HEK293 (cell line): ENCODE data around the gene ARHGEF12.

Experiments
- CTCF ChIA-PET: fragments of 350-600 bp; formaldehyde crosslinking; extraction: SDS; loops from one replicate; lab custom pipeline; 2021; ENCODE audit warnings: antibody characterized with exemption; lab: Yijun Ruan, JAX
- POLR2A ChIA-PET: fragments of 300-600 bp; formaldehyde crosslinking; extraction: SDS; loops from one replicate; lab custom pipeline; 2020; ENCODE audit warnings: antibody characterized with exemption, inconsistent platforms; lab: Yijun Ruan, JAX
- H3K27ac ChIP-seq: fragments of 200-500 bp; sonication (Bioruptor generic); 2 replicates; pipeline ENCODE4 v1.5.1; 2014; ENCODE audit warnings: low read depth, low read length, control low read depth, inconsistent platforms; ENCODE audit errors: extremely low read depth
- H3K36me3 ChIP-seq, 2 experiments: fragments of 200-500 bp in 1 of 2; sonication (Bioruptor generic) in 1 of 2; 1 replicate in 1 of 2; 2 replicates in 1 of 2; pipeline ENCODE4 v1.5.1; 2014 to 2017; ENCODE audit warnings: inconsistent platforms in 2 of 2, low read length in 2 of 2; ENCODE audit not compliant: control insufficient read depth in 2 of 2, insufficient read depth in 1 of 2
- H3K4me1 ChIP-seq: fragments of 200-500 bp; sonication (Bioruptor generic); 2 replicates; pipeline ENCODE4 v1.5.1; 2014; ENCODE audit warnings: mild to moderate bottlenecking, low read length, inconsistent platforms; ENCODE audit not compliant: control insufficient read depth, insufficient read depth
- H3K4me3 ChIP-seq: 2 replicates; pipeline ENCODE4 v1.5.1; 2011; ENCODE audit warnings: low read depth, mild to moderate bottlenecking, control low read depth, low read length, moderate library complexity
- H3K9me3 ChIP-seq: fragments of 200-500 bp; sonication (Bioruptor generic); 2 replicates; pipeline ENCODE4 v1.5.1; 2014; ENCODE audit warnings: low read depth, low read length, inconsistent platforms; ENCODE audit not compliant: control insufficient read depth, insufficient read depth
- EGR2 ChIP-seq: fragments of 450-650 bp; formaldehyde crosslinking; IDR thresholded peaks from 2 replicates; pipeline ENCODE4 v1.5.1; 2016; ENCODE audit warnings: low read depth, missing biosample characterization, missing genetic modification characterization
- FEZF1 ChIP-seq: fragments of 450-650 bp; formaldehyde crosslinking; IDR thresholded peaks from 2 replicates; pipeline ENCODE4 v1.5.1; 2016; ENCODE audit warnings: missing biosample characterization, missing genetic modification characterization
- GLIS2 ChIP-seq: fragments of 450-650 bp; formaldehyde crosslinking; IDR thresholded peaks from 2 replicates; pipeline ENCODE4 v1.5.1; 2016; ENCODE audit warnings: missing biosample characterization, missing genetic modification characterization
- PRDM4 ChIP-seq: fragments of 450-650 bp; formaldehyde crosslinking; IDR thresholded peaks from 2 replicates; pipeline ENCODE4 v1.5.1; 2017; ENCODE audit warnings: missing biosample characterization, missing genetic modification characterization
- PRDM6 ChIP-seq: fragments of 450-650 bp; formaldehyde crosslinking; IDR thresholded peaks from 2 replicates; pipeline ENCODE4 v1.5.1; 2017; ENCODE audit warnings: missing biosample characterization, missing genetic modification characterization
- ZBTB8A ChIP-seq: fragments of 450-650 bp; formaldehyde crosslinking; IDR thresholded peaks from 2 replicates; pipeline ENCODE4 v1.5.1; 2016; ENCODE audit warnings: missing biosample characterization, missing genetic modification characterization
- ZNF157 ChIP-seq: fragments of 450-650 bp; formaldehyde crosslinking; IDR thresholded peaks from 2 replicates; pipeline ENCODE4 v1.5.1; 2016; ENCODE audit warnings: missing biosample characterization, missing genetic modification characterization
- ZNF174 ChIP-seq: fragments of 450-650 bp; formaldehyde crosslinking; IDR thresholded peaks from 2 replicates; pipeline ENCODE4 v1.5.0; 2017; ENCODE audit warnings: missing biosample characterization, mild to moderate bottlenecking, missing genetic modification characterization
- ZNF202 ChIP-seq: fragments of 450-650 bp; formaldehyde crosslinking; IDR thresholded peaks from 2 replicates; pipeline ENCODE4 v1.5.1; 2016; ENCODE audit warnings: missing biosample characterization, missing genetic modification characterization, borderline replicate concordance
- ZNF449 ChIP-seq: fragments of 450-650 bp; formaldehyde crosslinking; IDR thresholded peaks from 2 replicates; pipeline ENCODE4 v1.5.1; 2017; ENCODE audit warnings: missing biosample characterization, mild to moderate bottlenecking, missing genetic modification characterization, moderate library complexity
- ZNF510 ChIP-seq: fragments of 450-650 bp; formaldehyde crosslinking; IDR thresholded peaks from 2 replicates; pipeline ENCODE4 v1.5.1; 2018; ENCODE audit warnings: mild to moderate bottlenecking, missing genetic modification characterization, missing biosample characterization; ENCODE audit not compliant: insufficient replicate concordance
- ZNF660 ChIP-seq: fragments of 450-650 bp; IDR thresholded peaks from 2 replicates; pipeline ENCODE4 v1.5.1; 2018; ENCODE audit warnings: missing biosample characterization, mild to moderate bottlenecking, missing genetic modification characterization
- ZNF664 ChIP-seq: fragments of 450-650 bp; formaldehyde crosslinking; IDR thresholded peaks from 2 replicates; pipeline ENCODE4 v1.5.1; 2016; ENCODE audit warnings: missing biosample characterization, missing genetic modification characterization
- TF ChIP-seq, protein P1 (sequence below): fragments of 450-650 bp; formaldehyde crosslinking; IDR thresholded peaks from 2 replicates; pipeline ENCODE4 v1.5.1; 2016; ENCODE audit warnings: missing biosample characterization, missing genetic modification characterization
- TF ChIP-seq, protein P2 (sequence below): fragments of 450-650 bp; formaldehyde crosslinking; conservative IDR thresholded peaks from 2 replicates; pipeline ENCODE4 v1.5.1; 2016; ENCODE audit warnings: low read depth, missing biosample characterization, missing genetic modification characterization
- TF ChIP-seq, protein P3 (sequence below): fragments of 450-650 bp; formaldehyde crosslinking; IDR thresholded peaks from 2 replicates; pipeline ENCODE4 v1.5.1; 2016; ENCODE audit warnings: missing biosample characterization, missing genetic modification characterization

The ARHGEF12 gene

DNA sequence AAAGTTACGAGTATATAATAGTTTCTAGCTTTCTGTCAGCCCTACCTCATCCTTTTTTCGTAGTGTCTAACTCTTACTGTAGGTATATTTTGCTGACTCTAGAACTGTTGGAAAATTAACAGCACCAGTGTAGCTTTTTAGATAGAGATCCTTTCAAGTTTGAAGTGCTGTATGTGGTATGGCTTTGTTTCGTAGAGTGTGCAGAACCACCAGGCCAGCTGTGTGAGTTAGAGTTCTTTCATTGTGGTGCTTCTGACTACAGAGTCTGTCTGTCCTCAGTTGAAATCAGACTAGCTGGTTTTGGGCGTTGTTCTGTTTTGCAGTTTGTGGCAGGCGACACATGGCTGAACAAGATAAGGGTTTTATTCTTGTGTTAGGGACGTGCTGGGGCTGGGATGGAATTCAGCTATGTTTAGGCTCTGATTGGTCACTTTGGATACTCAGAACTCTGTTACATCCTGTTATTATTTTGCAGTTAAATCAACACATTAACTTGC lies 3.2 kb downstream of the ARHGEF12 start (continued):
- TF ChIP-seq PRDM4 (peak; percentile 55; the same call in 1 of the 2 replicates), EGR2 (tag by site-specific recombination) (no peak), ZNF660 (tag by site-specific recombination) (no peak), ZNF664 (tag by site-specific recombination) (no peak), ZNF157 (tag by site-specific recombination) (no peak)

DNA sequence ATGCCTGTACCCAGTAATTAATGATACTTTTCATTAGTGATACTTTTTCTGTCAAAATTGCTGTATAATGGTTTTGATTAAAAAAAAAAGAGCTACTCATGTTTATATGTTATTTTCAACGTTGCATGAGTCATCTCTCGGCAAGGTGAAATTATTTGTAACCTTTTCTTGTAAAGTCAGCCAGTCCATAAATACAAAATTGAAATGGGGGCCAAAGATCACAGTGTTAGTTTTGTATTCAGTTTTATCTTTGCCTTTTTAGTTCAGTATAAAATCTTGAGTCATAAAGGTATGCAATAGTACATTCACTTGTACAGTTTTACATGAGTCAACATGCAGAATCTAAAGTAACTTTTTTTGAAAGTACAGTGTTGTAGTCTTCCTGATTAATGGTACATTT lies 4.3 kb downstream of the ARHGEF12 start:
- CTCF ChIA-PET, result interaction anchor here (0.6 to 1.4 kb wide), 4 partner anchors 38 to 1412 kb away, joined by 4 read pairs; no protein-coding TSS in a partner anchor
- Histone ChIP-seq H3K4me1 (peaks cover 2% of the 10 kb centered on the region; the same call in 1 of the 2 replicates), H3K4me3 (peak overlapping the region; percentile 7), H3K9me3 (no peaks in the 10 kb centered on the region), H3K27ac (no peak overlapping the region)
- POLR2A ChIA-PET, result no interaction called here
- TF ChIP-seq ZNF174 (tag by site-specific recombination), result no peak
- peak; percentile 80; the same call in 1 of the 2 replicates for TF ChIP-seq PRDM6 (tag by site-specific recombination)
- no peak for TF ChIP-seq ZNF449 (tag by site-specific recombination)
- TF ChIP-seq, protein P1, sequence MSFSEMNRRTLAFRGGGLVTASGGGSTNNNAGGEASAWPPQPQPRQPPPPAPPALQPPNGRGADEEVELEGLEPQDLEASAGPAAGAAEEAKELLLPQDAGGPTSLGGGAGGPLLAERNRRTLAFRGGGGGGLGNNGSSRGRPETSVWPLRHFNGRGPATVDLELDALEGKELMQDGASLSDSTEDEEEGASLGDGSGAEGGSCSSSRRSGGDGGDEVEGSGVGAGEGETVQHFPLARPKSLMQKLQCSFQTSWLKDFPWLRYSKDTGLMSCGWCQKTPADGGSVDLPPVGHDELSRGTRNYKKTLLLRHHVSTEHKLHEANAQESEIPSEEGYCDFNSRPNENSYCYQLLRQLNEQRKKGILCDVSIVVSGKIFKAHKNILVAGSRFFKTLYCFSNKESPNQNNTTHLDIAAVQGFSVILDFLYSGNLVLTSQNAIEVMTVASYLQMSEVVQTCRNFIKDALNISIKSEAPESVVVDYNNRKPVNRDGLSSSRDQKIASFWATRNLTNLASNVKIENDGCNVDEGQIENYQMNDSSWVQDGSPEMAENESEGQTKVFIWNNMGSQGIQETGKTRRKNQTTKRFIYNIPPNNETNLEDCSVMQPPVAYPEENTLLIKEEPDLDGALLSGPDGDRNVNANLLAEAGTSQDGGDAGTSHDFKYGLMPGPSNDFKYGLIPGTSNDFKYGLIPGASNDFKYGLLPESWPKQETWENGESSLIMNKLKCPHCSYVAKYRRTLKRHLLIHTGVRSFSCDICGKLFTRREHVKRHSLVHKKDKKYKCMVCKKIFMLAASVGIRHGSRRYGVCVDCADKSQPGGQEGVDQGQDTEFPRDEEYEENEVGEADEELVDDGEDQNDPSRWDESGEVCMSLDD (tag by site-specific recombination), result no peak
- no peak for TF ChIP-seq GLIS2 (tag by site-specific recombination)
- TF ChIP-seq ZNF510 (tag by site-specific recombination), result no peak
- no peak for TF ChIP-seq ZNF202 (tag by site-specific recombination)
- TF ChIP-seq FEZF1 (tag by site-specific recombination), result peak; percentile 65; the same call in 1 of the 2 replicates
- TF ChIP-seq, all 188 proteins: peak for 2
- H3K36me3 ChIP-seq, result no peaks in the 10 kb centered on the region

DNA sequence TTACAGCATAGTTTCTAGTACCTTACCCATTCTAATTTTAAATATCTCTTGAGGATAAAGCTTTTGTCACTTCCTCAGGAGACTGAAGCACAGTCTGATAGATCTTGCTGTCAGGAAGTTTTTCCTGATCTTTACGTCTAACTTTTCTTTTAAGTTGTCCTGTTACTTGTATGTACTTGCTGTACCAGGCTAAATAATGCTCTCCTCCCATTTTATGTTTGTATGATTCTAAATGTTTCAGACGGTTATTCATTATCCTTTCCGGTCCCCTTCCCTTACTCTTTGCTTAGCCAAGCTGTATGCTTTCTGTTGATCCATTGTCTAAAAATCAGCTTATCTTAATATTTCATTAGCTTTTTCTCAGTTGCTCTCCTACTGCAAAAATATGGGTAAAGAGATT lies 6.0 kb downstream of the ARHGEF12 start:
- CTCF ChIA-PET, result interaction anchor here (1.0 to 1.1 kb wide), 2 partner anchors 43 to 48 kb away, joined by 3 read pairs; no protein-coding TSS in a partner anchor
- peaks cover 4% of the 10 kb centered on the region; the same call in 1 of the 2 replicates for H3K4me1 ChIP-seq
- TF ChIP-seq, protein P2, sequence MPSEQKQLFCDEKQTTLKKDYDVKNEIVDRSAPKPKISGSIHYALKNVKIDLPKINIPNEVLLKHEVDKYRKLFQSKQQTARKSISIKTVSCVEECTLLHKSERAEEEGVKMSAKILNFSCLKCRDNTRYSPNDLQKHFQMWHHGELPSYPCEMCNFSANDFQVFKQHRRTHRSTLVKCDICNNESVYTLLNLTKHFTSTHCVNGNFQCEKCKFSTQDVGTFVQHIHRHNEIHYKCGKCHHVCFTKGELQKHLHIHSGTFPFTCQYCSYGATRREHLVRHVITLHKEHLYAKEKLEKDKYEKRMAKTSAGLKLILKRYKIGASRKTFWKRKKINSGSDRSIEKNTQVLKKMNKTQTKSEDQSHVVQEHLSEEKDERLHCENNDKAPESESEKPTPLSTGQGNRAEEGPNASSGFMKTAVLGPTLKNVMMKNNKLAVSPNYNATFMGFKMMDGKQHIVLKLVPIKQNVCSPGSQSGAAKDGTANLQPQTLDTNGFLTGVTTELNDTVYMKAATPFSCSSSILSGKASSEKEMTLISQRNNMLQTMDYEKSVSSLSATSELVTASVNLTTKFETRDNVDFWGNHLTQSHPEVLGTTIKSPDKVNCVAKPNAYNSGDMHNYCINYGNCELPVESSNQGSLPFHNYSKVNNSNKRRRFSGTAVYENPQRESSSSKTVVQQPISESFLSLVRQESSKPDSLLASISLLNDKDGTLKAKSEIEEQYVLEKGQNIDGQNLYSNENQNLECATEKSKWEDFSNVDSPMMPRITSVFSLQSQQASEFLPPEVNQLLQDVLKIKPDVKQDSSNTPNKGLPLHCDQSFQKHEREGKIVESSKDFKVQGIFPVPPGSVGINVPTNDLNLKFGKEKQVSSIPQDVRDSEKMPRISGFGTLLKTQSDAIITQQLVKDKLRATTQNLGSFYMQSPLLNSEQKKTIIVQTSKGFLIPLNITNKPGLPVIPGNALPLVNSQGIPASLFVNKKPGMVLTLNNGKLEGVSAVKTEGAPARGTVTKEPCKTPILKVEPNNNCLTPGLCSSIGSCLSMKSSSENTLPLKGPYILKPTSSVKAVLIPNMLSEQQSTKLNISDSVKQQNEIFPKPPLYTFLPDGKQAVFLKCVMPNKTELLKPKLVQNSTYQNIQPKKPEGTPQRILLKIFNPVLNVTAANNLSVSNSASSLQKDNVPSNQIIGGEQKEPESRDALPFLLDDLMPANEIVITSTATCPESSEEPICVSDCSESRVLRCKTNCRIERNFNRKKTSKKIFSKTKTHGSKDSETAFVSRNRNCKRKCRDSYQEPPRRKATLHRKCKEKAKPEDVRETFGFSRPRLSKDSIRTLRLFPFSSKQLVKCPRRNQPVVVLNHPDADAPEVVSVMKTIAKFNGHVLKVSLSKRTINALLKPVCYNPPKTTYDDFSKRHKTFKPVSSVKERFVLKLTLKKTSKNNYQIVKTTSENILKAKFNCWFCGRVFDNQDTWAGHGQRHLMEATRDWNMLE (tag by site-specific recombination), result no peak
- no peak for TF ChIP-seq ZBTB8A (tag by site-specific recombination)
- TF ChIP-seq, protein P3, sequence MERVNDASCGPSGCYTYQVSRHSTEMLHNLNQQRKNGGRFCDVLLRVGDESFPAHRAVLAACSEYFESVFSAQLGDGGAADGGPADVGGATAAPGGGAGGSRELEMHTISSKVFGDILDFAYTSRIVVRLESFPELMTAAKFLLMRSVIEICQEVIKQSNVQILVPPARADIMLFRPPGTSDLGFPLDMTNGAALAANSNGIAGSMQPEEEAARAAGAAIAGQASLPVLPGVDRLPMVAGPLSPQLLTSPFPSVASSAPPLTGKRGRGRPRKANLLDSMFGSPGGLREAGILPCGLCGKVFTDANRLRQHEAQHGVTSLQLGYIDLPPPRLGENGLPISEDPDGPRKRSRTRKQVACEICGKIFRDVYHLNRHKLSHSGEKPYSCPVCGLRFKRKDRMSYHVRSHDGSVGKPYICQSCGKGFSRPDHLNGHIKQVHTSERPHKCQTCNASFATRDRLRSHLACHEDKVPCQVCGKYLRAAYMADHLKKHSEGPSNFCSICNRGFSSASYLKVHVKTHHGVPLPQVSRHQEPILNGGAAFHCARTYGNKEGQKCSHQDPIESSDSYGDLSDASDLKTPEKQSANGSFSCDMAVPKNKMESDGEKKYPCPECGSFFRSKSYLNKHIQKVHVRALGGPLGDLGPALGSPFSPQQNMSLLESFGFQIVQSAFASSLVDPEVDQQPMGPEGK (tag by site-specific recombination), result no peak

More for the DNA sequence above, 6.0 kb downstream of the ARHGEF12 start:
- Histone ChIP-seq H3K36me3 (no peaks in the 10 kb centered on the region), H3K9me3 (no peaks in the 10 kb centered on the region), H3K4me3 (no peak overlapping the region), H3K27ac (no peak overlapping the region)
- POLR2A ChIA-PET, result no interaction called here
